Pancreas (tissue), 10 donors: ENCODE measurements around the gene RTTN. TPM values are rescaled to one million over a fixed set of nuclear protein-coding genes. Genes with fewer than 3 reads are reported as not detected.
A peak's percentile ranks its signal among the peaks of the same experiment; 100 is the strongest.

Source experiments
- ATAC-seq, 4 donors: fragments of 200-7000 bp; cut with Tn5 transposase; one replicate each; pipeline versions ENCODE4 v1.8.0 to v1.9.1; 2020; ENCODE audit warnings: mild to moderate bottlenecking in 4 of 4, moderate library complexity in 4 of 4
- DNase-seq, 6 donors: peaks; one replicate each; pipeline ENCODE4 v3.0.0-alpha.2; 2020
- FAIRE-seq: peaks from 2 replicates; lab custom pipeline; 2012; peaks lifted over from hg19 to GRCh38; lab: Jason Lieb, UNC
- H3K27ac ChIP-seq, 4 donors: fragments of 200-600 bp; sonication (generic); 1 replicate in 3 of 4; 2 replicates in 1 of 4; pipeline versions ENCODE4 v1.5.0 to v1.8.0; 2020
- H3K27me3 ChIP-seq, 4 donors: fragments of 200-600 bp; one replicate each; pipeline ENCODE4 v1.8.0; 2021
- H3K36me3 ChIP-seq, 3 donors: fragments of 200-600 bp; sonication (generic) in 1 of 3; one replicate each; pipeline versions ENCODE4 v1.5.0 to v1.8.0; 2020 to 2021
- H3K4me1 ChIP-seq, 3 donors: fragments of 200-600 bp; one replicate each; pipeline ENCODE4 v1.8.0; 2021
- H3K4me3 ChIP-seq, 4 donors: fragments of 200-600 bp; sonication (generic) in 2 of 4; one replicate each; pipeline versions ENCODE4 v1.5.0 to v1.8.0; 2020 to 2021
- H3K9me3 ChIP-seq, 4 donors: fragments of 200-600 bp; one replicate each; pipeline ENCODE4 v1.8.0; 2021
- WGBS, 2 donors: extraction: QIAGEN DNeasy Blood & Tissue Kit; methylation state at CpG; one replicate each; pipeline ENCODE4 v1.1.7; 2013; 5-methylcytosine and 5-hydroxymethylcytosine counted together
- intact Hi-C, 3 donors: fragments of 100-400 bp; cut with DNase I; formaldehyde crosslinking; loops; one replicate each; pipeline versions ENCODE4 v1.11.1 to v1.14.2; 2022
- polyA plus RNA-seq, 2 donors: library from polyadenylated mRNA; stranded (reverse); fragments of 200-250 nt; gene quantifications; one replicate each; pipeline ENCODE4 v1.2.3, GENCODE V29; 2013
- total RNA-seq, 6 donors: library from RNA; stranded (reverse); fragmentation: NEBNext Ultra II Directional in 4 of 6; extraction: Animal tissue kit (Norgen Biotek cat#: 25700) in 4 of 6; gene quantifications; one replicate each; pipeline versions ENCODE4 v1.2.1 to v1.2.4, GENCODE V29; 2021 to 2023
- TF ChIP-seq, protein P1 (sequence below), 4 donors: fragments of 200-600 bp; sonication (generic) in 3 of 4; IDR thresholded peaks; one replicate each; pipeline versions ENCODE4 v1.5.0 to v1.8.0; 2021; ENCODE audit warnings: antibody characterized with exemption in 4 of 4
- donor health status: healthy with polysubstance abuse.
- donor health status: DM: no; HTN: no; CAD: no; lungs with moderate emphysema.
- donor health status: DM: no; HTN: no; CAD: no.
- donor health status: control.
- donor health status: control.
- donor health status: Bipolar disorder and iron deficiency.
- donor health status: DM: yes; HTN: yes; CAD: no.
- donor health status: DM: no; HTN: no; CAD: no.
- donor health status: DM: no; HTN: no; CAD: no.
- donor health status: DM: yes; HTN: yes; CAD: no.

The RTTN gene
- total and polyA plus RNA-seq, 8 donors, result 2.5 to 7.2 (median 4.5) TPM

DNA sequence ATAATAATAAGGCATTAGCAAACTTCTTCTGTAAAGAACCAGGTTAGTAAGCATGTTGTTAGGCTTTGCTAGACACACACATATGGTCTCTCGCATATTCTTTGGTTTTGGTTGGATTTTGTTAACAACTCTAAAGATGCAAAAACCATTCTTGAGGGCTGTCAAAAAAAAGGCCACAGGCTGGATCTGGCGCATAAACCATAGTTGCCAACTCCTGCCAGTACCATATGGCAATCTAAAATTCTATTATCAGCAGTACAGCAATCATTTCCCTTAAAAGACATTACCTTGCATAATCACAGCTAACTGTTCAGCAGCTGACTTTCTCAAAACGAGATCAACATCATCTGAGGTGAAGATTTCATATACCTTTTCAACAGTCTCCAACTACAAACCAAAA, 63.5 kb downstream of the RTTN start:
- ATAC-seq (peak in 1 of 4 donors; percentile 41), DNase-seq (no peak), FAIRE-seq (no peak)
- no peaks in the 10 kb centered on the region for H3K27me3 ChIP-seq
- H3K9me3 ChIP-seq, result no peaks in the 10 kb centered on the region
- TF ChIP-seq, protein P1, sequence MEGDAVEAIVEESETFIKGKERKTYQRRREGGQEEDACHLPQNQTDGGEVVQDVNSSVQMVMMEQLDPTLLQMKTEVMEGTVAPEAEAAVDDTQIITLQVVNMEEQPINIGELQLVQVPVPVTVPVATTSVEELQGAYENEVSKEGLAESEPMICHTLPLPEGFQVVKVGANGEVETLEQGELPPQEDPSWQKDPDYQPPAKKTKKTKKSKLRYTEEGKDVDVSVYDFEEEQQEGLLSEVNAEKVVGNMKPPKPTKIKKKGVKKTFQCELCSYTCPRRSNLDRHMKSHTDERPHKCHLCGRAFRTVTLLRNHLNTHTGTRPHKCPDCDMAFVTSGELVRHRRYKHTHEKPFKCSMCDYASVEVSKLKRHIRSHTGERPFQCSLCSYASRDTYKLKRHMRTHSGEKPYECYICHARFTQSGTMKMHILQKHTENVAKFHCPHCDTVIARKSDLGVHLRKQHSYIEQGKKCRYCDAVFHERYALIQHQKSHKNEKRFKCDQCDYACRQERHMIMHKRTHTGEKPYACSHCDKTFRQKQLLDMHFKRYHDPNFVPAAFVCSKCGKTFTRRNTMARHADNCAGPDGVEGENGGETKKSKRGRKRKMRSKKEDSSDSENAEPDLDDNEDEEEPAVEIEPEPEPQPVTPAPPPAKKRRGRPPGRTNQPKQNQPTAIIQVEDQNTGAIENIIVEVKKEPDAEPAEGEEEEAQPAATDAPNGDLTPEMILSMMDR (IDR thresholded peaks at IDR 0.05), result no peak
- H3K4me3 ChIP-seq, result no peak overlapping the region
- intact Hi-C loops, result no loop called here
- no peaks in the 10 kb centered on the region for H3K4me1 ChIP-seq
- WGBS, 2 donors, result 81 to 90% methylated on average over 3 of the region's 3 CpGs
- H3K27ac ChIP-seq, result no peak overlapping the region
- H3K36me3 ChIP-seq, result no peaks in the 10 kb centered on the region

DNA sequence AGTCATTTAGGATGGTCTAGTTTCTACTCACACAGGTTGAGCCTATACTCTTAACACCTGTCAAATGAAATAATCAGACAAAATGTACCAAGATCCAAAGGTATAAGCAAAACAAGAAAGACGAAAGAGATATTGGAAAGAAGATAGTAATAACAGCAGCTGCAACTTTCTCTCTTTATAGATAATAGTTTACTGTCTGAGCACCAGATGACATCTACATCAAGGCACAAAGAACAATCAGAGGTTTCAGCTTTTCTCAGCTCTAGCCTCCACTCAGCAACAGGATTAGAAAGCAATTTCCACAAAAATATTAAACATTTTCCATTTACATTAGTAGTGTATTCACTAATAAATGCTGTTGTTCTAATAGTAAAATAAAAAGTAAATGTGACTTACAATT, 66.3 kb downstream of the RTTN start:
- no peak for FAIRE-seq
- ATAC-seq, result no peak
- Histone ChIP-seq H3K9me3 (no peaks in the 10 kb centered on the region), H3K4me3 (no peak overlapping the region), H3K27ac (no peak overlapping the region), H3K4me1 (no peaks in the 10 kb centered on the region), H3K27me3 (no peaks in the 10 kb centered on the region), H3K36me3 (no peaks in the 10 kb centered on the region)
- WGBS, 2 donors, result 64 to 85% methylated on average over 1 of the region's 1 CpG
- TF ChIP-seq, protein P1 (IDR thresholded peaks at IDR 0.05), result no peak
- no peak for DNase-seq
- intact Hi-C loops, result loop anchor here in 1 of 3 donors (10.0 kb wide), 1 partner anchor 46 kb away; no protein-coding TSS in a partner anchor

DNA sequence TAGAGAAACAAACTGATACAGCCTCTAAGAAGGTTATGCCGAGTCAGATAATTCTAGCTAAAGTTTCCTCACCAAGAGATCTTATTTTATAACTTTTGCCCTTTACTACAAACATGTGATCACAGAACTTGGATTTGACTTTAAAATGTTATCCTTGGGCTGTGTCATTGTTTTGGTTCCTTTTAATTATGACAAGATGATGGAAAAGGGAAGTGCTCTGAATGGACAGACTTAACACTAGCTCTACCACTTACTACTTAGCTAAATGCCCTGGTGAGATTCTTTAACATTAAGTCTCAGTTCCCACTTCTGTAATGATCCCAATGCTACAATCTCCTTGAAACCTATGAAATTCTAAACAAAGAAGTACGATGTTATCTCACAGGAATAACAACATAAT, 69.9 kb downstream of the RTTN start:
- Histone ChIP-seq H3K36me3 (no peaks in the 10 kb centered on the region), H3K27me3 (no peaks in the 10 kb centered on the region), H3K4me3 (no peak overlapping the region), H3K27ac (no peak overlapping the region), H3K4me1 (no peaks in the 10 kb centered on the region), H3K9me3 (no peaks in the 10 kb centered on the region)
- DNase-seq, result no peak
- 68 to 76% methylated on average over 2 of the region's 2 CpGs for WGBS, 2 donors
- intact Hi-C loops, result loop anchor here in 1 of 3 donors (10.0 kb wide), 1 partner anchor 49 kb away; no protein-coding TSS in a partner anchor
- ATAC-seq, result no peak
- TF ChIP-seq, protein P1 (IDR thresholded peaks at IDR 0.05), result no peak
- no peak for FAIRE-seq

DNA sequence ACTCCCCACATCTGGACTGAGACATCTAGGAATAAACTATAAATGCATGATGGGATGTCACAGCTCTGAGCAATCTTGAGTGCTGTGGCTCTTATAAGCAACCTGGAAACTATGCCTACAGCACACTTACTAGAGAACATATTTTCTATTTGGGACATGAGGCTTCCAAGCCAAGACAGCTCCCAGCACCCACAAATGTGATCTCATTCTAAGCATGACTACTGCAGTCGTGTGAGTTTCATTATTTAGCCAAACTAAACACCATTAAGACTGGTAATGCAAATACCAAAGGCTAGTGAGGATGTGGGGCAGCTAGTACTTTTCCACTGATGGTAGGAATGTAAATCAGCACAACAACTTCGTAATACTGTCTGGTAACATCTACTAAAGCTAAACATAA, 72.5 kb downstream of the RTTN start:
- peak in 3 of 4 donors; percentile 36 to 81 (median 74) for ATAC-seq
- Histone ChIP-seq H3K4me3 (no peak overlapping the region), H3K4me1 (peaks cover 0 to under 1% (median 0%) of the 10 kb centered on the region in 3 donors), H3K36me3 (no peaks in the 10 kb centered on the region), H3K27me3 (no peaks in the 10 kb centered on the region), H3K9me3 (no peaks in the 10 kb centered on the region), H3K27ac (no peak overlapping the region)
- 43 to 50% methylated on average over 2 of the region's 2 CpGs for WGBS, 2 donors
- intact Hi-C loops, result loop anchor here in 1 of 3 donors (10.0 kb wide), 1 partner anchor 52 kb away; no protein-coding TSS in a partner anchor
- no peak for FAIRE-seq
- DNase-seq, result no peak
- TF ChIP-seq, protein P1 (IDR thresholded peaks at IDR 0.05), result no peak

DNA sequence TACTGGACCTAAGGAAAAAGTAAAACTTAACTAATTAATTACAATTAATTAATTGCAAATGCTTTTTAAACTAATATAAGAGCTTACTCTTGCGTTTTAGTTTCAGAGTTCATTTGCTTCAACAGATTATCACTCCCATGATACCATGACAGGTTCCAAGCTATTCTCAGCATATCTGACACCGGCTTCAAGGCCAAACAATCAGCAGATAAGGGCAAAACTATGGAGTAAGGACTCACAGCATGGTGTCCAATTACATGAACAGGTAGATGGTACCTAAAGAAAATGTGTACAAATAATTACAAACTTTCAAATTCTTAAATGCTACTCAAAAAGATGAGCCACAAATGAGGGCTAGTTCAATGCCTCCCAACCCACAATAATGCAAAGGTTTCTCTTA, 77.2 kb downstream of the RTTN start:
- FAIRE-seq (no peak), ATAC-seq (peak in 1 of 4 donors; percentile 25), DNase-seq (no peak)
- WGBS, 2 donors, result 32 to 37% methylated on average over 2 of the region's 2 CpGs
- Histone ChIP-seq H3K9me3 (no peaks in the 10 kb centered on the region), H3K27ac (no peak overlapping the region), H3K4me1 (peaks cover 0 to 5% (median 0%) of the 10 kb centered on the region in 3 donors), H3K27me3 (no peaks in the 10 kb centered on the region), H3K4me3 (no peak overlapping the region), H3K36me3 (peaks cover 0 to 4% (median 0%) of the 10 kb centered on the region in 3 donors)
- intact Hi-C loops, result no loop called here
- TF ChIP-seq, protein P1 (IDR thresholded peaks at IDR 0.05), result no peak
